Calu3 (cell line): Measurements from ENCODE around the gene RAI1. TPM values are rescaled to one million over a fixed set of nuclear protein-coding genes. Genes with fewer than 3 reads are reported as not detected.

Experiments used
- BruUV-seq: library from RNA; stranded (reverse); fragments of 400-500 nt; replicated peaks from 2 replicates; lab custom pipeline; 2021; lab: Mats Ljungman, UMichigan
- CTCF ChIA-PET: fragments of 300-600 bp; sonication (Branson Sonifier 250); formaldehyde crosslinking; loops from one replicate; lab custom pipeline; 2022; ENCODE audit warnings: antibody characterized with exemption; lab: Charles Lee
- DNase-seq: peaks from one replicate; pipeline ENCODE4 v3.0.0; 2022
- H3K27ac Mint-ChIP-seq: one replicate; pipeline ENCODE4 v1.8.0; 2022; ENCODE audit warnings: mixed read lengths; ENCODE audit not compliant: unreplicated experiment
- H3K27me3 Mint-ChIP-seq: one replicate; pipeline ENCODE4 v1.8.0; 2022; ENCODE audit warnings: mixed read lengths; ENCODE audit not compliant: unreplicated experiment
- H3K36me3 Mint-ChIP-seq: one replicate; pipeline ENCODE4 v1.8.0; 2022; ENCODE audit warnings: mild to moderate bottlenecking, moderate library complexity, mixed read lengths; ENCODE audit not compliant: insufficient read depth, unreplicated experiment
- H3K4me1 Mint-ChIP-seq: one replicate; pipeline ENCODE4 v1.8.0; 2022; ENCODE audit warnings: mild to moderate bottlenecking, low read depth, mixed read lengths; ENCODE audit not compliant: unreplicated experiment
- H3K4me3 Mint-ChIP-seq: one replicate; pipeline ENCODE4 v1.8.0; 2022; ENCODE audit warnings: mild to moderate bottlenecking, low read depth, moderate library complexity, mixed read lengths; ENCODE audit not compliant: unreplicated experiment
- H3K9me3 Mint-ChIP-seq: one replicate; pipeline ENCODE4 v1.8.0; 2022; ENCODE audit warnings: low read depth, mixed read lengths; ENCODE audit not compliant: unreplicated experiment
- intact Hi-C: fragments of 100-400 bp; cut with micrococcal nuclease; formaldehyde crosslinking; loops from one replicate; pipeline ENCODE4 v1.10.0; 2022; ENCODE audit not compliant: unreplicated experiment
- total RNA-seq: library from RNA; stranded (reverse); gene quantifications from 2 replicates; pipeline ENCODE4 v1.2.3, GENCODE V29; 2022
- TF ChIP-seq, protein P1 (sequence below): fragments of 200-600 bp; IDR thresholded peaks from one replicate; pipeline ENCODE4 v1.8.0; 2022; ENCODE audit warnings: antibody characterized with exemption; ENCODE audit not compliant: unreplicated experiment

The RAI1 gene
- total RNA-seq, 1 experiment from 2014 or later = 38.0 TPM

DNA sequence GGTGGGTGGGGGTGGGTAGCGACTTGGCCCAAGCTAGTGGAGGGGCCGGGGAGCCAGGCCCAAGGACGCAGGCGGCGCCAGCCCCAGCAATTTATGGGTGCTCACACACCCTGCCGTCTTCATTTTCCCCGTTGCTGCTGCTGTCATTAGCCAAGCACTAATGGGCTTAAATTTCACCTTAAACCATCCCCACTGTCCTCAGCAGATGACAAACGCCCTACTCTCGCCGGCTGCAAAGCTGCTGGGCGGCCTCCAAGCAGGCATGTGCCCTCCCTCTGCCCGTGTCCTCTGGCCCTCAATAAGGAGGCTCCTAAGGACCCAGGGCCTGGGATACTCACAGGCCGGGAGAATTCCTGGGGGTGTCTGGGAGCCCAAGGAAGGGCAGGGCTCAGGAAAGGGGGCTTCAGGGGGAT is 89.4 kb downstream of the RAI1 start:
- peaks cover 10% of the 10 kb centered on the region for H3K4me1 Mint-ChIP-seq

DNA sequence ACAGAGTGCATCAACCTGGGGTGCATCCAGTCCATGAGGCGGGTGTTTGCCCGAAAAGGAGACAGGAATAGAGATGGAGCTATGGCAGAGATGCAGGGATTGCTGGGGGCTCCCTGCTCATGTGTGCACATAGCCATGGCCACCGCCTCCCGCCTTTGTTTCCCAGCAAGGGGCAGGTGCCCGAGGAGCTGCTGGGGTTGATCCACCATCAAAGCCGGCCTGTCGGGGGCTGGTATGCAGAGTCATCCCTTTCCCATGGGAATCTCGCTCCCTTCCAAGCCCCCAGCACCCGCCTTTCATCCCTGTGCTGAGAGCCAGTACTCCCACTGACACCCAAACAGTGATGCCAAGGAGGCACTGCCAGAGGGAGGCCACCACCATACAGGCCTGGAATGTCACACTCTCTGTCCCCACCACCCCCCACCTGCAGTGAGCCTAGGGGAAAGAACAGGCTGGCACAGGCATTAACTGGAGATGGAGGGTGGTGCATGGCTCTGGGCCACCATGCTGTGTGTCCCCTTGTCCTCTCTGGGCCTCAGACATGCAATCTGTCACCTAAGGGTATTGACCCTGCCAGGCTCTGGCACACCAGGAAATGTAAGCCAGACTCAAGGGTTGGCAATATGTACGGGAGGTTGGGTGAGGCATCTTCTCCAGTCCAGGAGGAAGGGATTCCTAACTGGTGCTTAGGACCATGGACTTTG is 90.4 kb downstream of the RAI1 start:
- Mint-ChIP-seq H3K9me3 (no peaks in the 10 kb centered on the region), H3K27me3 (no peaks in the 10 kb centered on the region), H3K4me1 (peaks cover 10% of the 10 kb centered on the region), H3K27ac (no peak overlapping the region), H3K36me3 (peaks cover 4% of the 10 kb centered on the region), H3K4me3 (no peak overlapping the region)
- TF ChIP-seq, protein P1, sequence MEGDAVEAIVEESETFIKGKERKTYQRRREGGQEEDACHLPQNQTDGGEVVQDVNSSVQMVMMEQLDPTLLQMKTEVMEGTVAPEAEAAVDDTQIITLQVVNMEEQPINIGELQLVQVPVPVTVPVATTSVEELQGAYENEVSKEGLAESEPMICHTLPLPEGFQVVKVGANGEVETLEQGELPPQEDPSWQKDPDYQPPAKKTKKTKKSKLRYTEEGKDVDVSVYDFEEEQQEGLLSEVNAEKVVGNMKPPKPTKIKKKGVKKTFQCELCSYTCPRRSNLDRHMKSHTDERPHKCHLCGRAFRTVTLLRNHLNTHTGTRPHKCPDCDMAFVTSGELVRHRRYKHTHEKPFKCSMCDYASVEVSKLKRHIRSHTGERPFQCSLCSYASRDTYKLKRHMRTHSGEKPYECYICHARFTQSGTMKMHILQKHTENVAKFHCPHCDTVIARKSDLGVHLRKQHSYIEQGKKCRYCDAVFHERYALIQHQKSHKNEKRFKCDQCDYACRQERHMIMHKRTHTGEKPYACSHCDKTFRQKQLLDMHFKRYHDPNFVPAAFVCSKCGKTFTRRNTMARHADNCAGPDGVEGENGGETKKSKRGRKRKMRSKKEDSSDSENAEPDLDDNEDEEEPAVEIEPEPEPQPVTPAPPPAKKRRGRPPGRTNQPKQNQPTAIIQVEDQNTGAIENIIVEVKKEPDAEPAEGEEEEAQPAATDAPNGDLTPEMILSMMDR = no peak
- CTCF ChIA-PET = no interaction called here
- intact Hi-C loops = no loop called here
- BruUV-seq = no TSS peak
- no peak for DNase-seq

More for the DNA sequence above, 89.4 kb downstream of the RAI1 start:
- intact Hi-C loops = no loop called here
- no peak for DNase-seq
- Mint-ChIP-seq H3K4me3 (no peak overlapping the region), H3K36me3 (peaks cover 4% of the 10 kb centered on the region), H3K27ac (no peak overlapping the region), H3K9me3 (no peaks in the 10 kb centered on the region), H3K27me3 (no peaks in the 10 kb centered on the region)
- no TSS peak for BruUV-seq
- CTCF ChIA-PET = no interaction called here
- TF ChIP-seq, protein P1 = no peak

DNA sequence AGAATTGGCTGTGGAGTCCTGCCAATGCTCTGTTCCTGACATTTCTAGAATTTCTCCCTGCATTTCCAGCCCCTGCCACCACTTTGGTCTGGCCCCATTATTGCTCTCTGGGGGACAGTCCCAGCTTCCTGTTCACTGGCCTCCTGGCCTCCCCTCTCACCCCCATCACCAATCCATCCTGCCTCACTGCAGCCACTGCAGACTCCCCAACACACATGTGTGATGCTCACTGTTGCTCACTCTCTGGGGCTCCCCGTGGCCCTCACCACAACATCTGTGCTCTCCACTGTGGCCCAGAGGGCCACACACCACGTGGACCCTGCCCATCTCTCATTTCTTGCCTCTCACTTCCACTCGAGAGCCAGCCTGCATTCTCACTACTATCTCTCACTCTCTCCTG is 91.0 kb downstream of the RAI1 start:
- no peak for DNase-seq
- TF ChIP-seq, protein P1 = no peak
- H3K4me1 Mint-ChIP-seq = peaks cover 10% of the 10 kb centered on the region
- CTCF ChIA-PET = no interaction called here
- no peak overlapping the region for H3K4me3 Mint-ChIP-seq
- peaks cover 4% of the 10 kb centered on the region for H3K36me3 Mint-ChIP-seq
- no peaks in the 10 kb centered on the region for H3K9me3 Mint-ChIP-seq
- no peaks in the 10 kb centered on the region for H3K27me3 Mint-ChIP-seq
- intact Hi-C loops = no loop called here
- no peak overlapping the region for H3K27ac Mint-ChIP-seq
- BruUV-seq = no TSS peak

DNA sequence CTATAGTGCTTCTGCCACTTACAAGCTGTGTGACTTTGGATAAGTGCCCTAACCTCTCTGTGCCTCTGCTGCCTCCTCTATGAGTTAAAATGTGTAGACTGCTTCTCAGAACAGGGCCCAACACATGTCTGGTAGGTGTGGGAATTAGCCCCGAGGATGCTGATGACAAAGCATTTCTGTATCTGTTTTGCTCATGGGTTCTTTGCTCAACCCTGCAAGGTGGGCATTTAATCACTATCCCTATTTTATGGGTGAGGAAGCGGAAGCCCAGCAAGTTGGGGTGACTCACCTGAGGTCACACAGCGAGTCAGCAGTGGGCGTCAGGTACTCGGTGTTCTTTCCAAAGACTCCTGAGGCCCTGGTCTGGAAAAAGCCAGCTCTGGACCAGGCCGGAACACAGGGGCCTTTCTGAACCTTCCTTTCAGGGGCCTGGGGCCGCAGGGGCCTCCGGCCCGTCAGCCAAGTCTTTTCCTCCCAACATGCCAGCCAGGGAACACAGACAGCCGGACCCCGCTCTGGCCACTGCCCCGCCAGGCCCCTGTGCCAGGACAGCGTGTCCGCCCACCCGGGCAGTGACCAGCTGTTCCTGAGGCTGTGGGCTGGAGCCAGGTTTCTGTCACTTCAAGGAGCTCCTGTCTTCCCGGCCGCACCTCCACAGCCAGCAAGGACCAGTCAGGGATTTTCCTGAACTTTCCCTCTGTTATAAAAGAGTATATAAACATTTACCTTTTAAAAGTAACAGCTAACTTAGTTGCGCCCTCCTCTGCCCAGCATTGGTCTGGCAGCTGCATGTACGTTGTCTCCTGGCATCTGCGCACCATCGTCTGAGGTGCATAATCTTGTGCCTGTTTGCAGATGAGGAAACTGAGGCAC is 93.0 kb downstream of the RAI1 start:
- no peak overlapping the region for H3K4me3 Mint-ChIP-seq
- intact Hi-C loops = no loop called here
- H3K9me3 Mint-ChIP-seq = no peaks in the 10 kb centered on the region
- no peak overlapping the region for H3K27ac Mint-ChIP-seq
- DNase-seq = no peak
- H3K36me3 Mint-ChIP-seq = peaks cover 4% of the 10 kb centered on the region
- peaks cover 10% of the 10 kb centered on the region for H3K4me1 Mint-ChIP-seq
- no TSS peak for BruUV-seq
- no peaks in the 10 kb centered on the region for H3K27me3 Mint-ChIP-seq
- CTCF ChIA-PET = no interaction called here
- TF ChIP-seq, protein P1 = no peak
